NCI-H2029 treated with DMSO at 0.1 percent for 48 hours (cell line): ENCODE results near the gene PLPP3.

ENCODE experiments used
- DNase-seq: peaks from one replicate; lab custom pipeline; 2025; lab: John Stamatoyannopoulos, UW

The PLPP3 gene

DNA sequence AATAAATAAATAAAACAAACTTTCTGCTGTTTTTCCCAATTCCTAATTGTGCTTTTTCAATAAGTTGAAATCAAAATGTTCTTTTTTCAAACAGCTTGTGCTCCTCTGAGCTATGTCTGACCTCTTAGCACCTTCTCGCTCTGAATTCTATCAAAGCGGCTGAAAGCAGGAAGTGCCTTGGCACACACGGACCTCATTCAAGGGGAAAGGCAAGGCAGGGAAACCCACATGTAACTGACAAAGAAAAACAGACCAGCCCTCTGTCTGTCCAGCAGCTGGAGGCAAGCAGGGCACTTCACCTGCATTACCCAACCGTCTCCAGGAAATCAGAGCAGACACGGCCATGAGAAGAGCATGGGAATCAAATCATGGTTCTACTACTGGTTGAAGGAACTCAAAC is 56.7 kb downstream of the PLPP3 start:
- DNase-seq = peak; percentile 69

- DNase-seq = no peak
Observed at GRCh38 chr1:56520016-56520601, 59.3 kb downstream of the PLPP3 start.

DNA sequence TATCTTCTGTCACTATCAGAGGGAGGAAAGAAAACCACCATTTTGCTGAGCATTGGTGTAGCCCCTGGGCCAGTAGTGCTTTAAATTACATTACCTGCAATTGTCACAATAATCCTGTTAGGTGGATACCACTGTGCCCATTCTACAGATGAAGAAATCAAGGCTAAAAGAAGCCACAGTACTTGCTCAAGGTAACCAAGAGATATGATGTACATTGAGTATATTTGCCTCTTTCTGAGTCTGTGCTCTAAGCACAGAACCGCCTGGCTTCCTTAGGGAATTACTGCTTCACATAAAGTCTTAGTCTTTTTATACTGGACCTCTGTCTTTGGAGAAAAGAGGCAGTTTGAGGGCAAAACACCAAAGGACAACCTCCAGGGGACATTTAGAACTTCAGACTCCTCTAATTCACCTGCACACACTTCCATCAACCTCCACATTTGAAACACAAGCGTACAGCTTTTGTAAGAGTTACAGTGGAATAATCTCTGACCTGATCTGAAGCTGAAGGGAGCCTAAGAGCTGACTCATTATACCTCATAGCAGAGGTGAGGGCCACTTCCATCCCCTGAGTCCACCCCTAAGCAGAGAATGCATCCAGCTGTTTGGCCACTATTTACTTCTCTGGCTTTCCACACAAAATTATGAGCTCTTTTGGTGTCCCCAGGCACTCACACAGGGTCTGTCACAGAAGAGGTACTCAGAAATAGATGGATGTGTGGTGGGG is 61.8 kb downstream of the PLPP3 start:
- no peak for DNase-seq

DNA sequence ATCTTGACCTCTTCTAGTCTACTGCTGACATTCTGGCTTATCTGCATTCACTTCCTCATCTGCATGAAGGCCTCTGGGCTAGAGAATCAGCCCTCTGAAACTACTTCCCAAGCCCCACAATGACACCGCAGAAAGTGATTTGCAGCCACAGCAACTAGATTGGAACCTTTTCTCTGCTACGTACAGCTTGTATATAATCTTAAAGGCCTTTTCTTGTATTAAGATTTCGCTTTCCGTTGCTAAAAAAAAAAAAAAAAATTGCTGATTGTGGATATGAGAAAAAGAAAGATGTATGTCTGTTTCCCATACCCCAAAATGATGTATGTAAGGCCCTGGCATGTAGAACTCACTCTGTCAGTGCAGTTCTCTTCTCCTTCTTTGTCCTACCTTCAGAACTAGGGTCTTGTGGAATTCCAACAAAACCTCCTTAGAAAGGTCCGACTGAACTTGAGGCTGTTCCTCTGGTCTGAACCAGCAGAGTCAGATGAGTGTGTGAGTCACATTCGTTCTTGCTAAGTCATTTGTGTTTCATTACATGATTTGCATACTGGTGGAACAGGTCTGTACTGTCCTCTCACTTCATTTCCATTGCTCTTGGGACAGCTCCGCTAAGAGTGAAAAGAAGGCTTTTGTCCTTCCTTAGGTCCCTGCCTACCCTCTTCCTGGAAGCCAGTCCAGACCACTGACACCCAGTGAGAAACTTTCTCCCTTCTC is 62.7 kb downstream of the PLPP3 start:
- peak; percentile 72 for DNase-seq

GRCh38 chr1:56515898-56516538 is 63.3 kb downstream of the PLPP3 start:
- DNase-seq = no peak

- no peak for DNase-seq
Observed at GRCh38 chr1:56512724-56513494, 66.5 kb downstream of the PLPP3 start.

DNA sequence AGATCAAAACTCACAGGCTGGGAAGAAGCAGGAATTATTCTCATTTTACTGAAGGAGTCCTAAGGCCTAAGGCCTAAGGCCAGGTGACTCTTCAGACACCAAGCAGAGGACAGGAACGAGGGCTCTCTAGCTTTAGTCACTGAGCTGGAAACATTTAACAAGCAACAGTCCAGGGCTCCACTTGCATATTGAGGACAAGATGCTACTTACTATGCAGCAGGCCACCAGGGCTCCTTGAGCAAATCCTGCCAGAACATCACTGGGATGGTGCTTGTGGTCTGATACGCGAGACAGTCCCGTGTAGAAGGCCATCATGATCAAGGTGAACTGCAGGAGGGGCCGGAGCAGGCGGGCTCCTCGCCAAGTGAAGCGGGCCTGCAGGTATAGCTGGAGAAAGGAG is 67.6 kb downstream of the PLPP3 start:
- no peak for DNase-seq

GRCh38 chr1:56511364-56511763 is 68.0 kb downstream of the PLPP3 start:
- DNase-seq = no peak

DNA sequence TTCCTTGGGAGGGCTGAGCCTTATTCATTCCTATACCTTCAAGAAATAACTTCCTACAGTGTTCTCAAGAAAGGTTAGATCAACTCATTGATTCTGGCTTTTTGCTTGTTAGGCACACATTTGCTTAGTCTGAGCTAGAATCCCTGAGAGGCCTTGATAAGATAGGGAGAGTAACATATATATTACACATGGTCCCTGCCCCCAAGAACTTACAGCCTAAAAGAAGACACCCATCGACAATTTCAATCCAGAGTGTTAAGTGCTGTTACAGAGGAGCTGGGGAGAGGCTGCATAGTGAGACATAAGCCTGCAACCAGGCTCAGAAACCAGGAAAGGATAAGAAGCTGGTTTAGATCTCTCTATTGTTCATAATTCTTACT is 68.7 kb downstream of the PLPP3 start:
- no peak for DNase-seq

GRCh38 chr1:56509713-56510641 is 69.4 kb downstream of the PLPP3 start:
- DNase-seq = no peak

GRCh38 chr1:56508523-56508983 is 70.8 kb downstream of the PLPP3 start:
- DNase-seq = no peak

- DNase-seq = no peak
Observed at GRCh38 chr1:56507925-56508522, 71.3 kb downstream of the PLPP3 start.

- DNase-seq = no peak
Observed at GRCh38 chr1:56506951-56507491, 72.3 kb downstream of the PLPP3 start.

DNA sequence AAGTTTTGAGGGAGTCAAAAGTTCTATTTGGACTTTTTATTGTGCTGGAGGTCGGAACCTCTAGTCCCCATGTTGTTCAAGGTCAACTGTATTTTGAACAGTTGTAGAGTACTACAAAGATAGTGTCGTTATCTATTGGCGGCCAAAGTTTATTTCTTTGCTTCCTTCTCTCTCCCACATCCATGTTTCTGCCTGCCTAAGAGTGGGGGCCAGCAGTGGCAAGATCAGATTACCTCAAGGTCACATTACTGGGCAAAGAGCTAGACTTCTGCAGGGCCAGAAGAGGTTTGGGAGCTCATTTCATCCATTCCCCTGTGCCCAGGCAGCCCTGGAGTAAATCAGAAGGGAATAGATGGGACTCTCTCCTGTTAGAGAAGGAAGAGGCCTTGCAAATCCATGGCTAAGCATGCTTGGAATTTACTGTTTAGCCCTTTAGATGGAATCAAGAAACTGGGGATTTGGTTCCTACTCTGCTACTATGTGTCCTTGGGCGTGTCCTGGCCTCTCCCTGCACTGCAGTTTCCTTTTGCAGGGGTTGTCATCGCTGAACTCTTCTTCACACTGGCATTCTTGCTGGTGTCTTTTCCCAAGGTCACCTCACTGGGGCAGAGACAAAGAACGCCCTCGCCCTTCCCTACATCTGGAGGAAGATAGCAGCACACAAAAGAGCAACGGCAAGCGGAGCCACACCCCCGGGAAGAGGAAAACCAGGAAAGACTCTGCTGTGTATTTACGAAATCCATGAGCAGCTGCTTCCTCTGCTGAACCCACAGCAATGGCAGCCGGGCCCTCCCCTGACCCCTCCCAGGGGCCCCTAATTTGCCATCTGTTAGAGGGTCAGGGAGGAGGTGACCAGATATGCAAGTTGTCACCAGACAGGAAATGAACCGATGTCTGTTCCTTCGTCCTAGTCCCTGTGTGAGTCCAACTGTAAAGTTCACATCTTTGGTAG is 73.3 kb downstream of the PLPP3 start:
- no peak for DNase-seq

- DNase-seq = no peak
Observed at GRCh38 chr1:56502700-56503245, 76.6 kb downstream of the PLPP3 start.

GRCh38 chr1:56501888-56502287 is 77.5 kb downstream of the PLPP3 start:
- DNase-seq = no peak

DNA sequence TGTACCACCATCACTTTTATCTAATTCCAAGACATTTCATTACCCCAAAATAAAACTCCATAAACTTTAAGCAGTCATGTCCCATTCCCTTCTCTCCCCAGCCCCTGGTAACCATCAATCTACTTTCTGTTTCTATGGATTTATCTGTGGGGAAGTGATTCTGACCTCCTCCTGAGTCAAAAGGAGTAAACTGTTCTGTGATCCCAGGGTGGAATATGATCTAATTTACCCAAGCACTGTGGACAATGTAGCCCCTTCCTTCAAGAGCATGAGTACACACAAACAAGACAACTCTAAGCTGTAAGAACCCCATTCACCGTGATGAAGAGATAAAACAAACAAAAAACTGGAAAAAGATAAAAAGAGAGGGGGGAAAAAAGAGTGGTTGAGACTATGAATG is 77.9 kb downstream of the PLPP3 start:
- DNase-seq = peak; percentile 78
